NOMO-1 treated with DMSO at 0.1 percent for 48 hours (cell line): ENCODE data around the gene WDR90.

Source experiments
- DNase-seq: peaks from one replicate; lab custom pipeline; 2025; ENCODE audit not compliant: unreplicated experiment; lab: John Stamatoyannopoulos, UW

WDR90 gene

GRCh38 chr16:648781-649589 lies at the start of gene WDR90:
WDR90 (plus strand) TSS chr16:649365; CDS start chr16:649417, 52 bp downstream.
- peak; percentile 90 for DNase-seq

DNA sequence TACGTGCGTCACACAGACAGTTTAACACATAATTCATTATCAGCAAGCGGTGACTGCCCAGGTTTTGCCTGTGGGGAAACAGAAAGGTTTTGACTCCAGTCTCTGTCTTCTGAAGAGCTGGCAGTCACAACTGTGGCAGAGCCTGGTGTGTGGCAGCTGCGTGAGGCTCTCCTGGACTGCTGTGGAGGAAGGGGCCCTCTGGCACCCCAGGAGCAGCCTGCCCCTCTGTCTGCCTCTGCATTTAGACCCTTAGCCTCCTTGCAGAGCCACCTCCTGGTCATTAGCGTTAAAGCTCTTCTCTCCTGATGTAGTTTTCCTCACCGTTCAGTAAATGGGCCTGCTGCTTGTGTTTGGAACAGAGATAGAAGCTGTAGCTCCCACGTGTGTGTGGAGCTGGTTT lies 48.4 kb upstream of the WDR90 start:
- DNase-seq, result no peak

DNA sequence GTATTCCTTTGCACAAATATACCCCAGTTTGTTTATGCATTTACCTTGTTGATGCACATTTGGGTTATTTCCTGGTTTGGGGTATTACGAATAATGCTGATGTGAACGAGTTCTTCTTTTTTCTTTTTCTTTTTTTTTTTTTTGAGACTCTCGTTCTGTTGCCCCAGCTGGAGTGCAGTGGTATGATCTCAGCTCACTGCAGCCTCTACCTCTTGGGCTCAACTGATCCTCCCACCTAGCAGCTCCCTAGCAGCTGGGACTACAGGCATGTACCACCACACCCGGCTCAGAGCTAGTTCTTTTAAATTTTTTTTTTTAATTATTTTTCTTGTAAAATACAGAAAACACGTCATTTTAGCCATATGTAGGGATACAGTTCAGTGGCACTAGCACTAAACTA lies 45.2 kb upstream of the WDR90 start:
- DNase-seq, result no peak

GRCh38 chr16:606656-607307 lies 42.4 kb upstream of the WDR90 start:
- no peak for DNase-seq

GRCh38 chr16:608019-608418 lies 41.1 kb upstream of the WDR90 start:
- no peak for DNase-seq

- no peak for DNase-seq
These were observed 39.8 kb upstream of the WDR90 start for GRCh38 chr16:609316-609715.

DNA sequence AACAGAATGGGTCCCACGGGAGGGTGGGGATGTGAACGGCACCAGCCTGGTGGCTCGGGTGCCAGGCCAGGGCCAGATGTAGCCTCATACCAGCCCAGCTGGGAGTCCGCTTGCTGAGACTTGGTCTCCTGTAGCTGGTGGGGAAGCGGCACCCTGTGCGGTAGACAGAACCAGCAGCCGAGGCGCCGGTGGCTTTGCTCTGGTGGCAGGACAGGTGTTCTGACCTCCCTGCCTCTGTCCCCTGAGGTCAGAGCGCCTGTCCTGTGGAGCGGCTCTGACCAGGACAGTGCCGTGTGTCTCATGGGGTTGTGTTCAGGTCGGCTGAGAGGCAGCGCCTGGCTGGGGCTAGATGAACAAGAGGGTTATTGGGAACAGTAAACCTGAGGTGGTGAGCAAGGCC lies 39.2 kb upstream of the WDR90 start:
- no peak for DNase-seq

DNA sequence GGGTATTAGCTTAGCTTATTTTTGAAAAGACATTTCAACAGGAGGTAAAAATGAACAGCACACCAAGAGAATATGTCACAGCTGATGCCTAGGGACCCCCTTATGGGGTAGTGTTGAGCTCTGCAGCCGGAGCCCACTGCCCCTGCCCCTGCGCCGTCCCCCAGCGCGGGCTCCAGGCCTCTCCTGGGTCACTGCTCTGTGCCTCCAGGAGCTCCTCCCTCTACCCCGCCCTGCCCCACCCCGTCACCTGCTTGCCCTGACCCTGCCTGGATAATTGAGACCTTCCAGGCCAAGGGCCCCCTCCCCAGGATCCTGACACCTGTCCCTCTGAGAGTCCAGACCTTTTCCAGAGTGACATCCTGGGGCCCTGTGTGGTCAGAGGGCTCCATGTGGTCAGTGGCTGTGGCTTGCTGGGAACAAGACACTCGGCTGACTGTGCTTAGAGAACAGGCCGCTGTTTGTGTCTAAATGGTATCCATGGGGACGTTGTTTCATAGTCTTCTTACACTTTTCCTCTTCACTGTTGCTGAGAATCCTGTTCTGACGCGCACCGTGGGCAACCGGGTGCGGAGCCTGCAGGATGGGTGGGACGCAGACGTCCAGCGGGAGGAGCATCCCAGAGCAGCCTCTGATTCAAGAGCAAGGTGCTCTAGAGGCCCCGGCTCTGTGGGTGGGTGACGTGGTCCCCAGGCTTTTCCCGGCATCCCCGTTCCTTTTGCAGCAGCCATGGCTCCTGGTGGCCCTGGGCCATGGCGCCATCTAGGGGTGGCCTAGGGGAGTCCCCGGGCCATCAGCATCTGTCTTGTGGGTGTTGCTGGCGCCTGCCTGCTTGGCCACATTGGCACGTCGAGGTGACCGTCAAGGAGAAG lies 38.4 kb upstream of the WDR90 start:
- no peak for DNase-seq

DNA sequence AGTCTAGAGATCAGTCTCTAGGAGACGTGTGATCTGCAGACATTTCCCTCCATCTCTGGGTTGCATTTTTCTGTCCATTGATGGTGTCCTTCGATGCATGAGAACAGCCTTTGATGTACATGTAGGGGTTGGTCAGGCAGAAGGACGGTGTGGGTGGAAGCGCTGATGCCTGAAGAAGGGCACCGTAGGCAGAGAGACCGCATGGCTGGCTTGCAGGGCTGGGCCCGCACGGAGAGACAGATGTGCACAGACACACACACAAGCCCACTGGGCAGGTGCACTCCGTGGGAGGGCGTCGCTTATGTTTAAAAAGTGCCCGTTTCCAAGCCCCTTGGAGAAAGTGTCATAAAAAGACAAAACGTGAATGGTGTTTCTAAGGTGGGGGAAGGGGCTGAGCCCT lies 34.0 kb upstream of the WDR90 start:
- DNase-seq, result no peak

GRCh38 chr16:616733-617586 lies 32.2 kb upstream of the WDR90 start:
- no peak for DNase-seq

- no peak for DNase-seq
These were observed 31.3 kb upstream of the WDR90 start for GRCh38 chr16:617855-618254.

DNA sequence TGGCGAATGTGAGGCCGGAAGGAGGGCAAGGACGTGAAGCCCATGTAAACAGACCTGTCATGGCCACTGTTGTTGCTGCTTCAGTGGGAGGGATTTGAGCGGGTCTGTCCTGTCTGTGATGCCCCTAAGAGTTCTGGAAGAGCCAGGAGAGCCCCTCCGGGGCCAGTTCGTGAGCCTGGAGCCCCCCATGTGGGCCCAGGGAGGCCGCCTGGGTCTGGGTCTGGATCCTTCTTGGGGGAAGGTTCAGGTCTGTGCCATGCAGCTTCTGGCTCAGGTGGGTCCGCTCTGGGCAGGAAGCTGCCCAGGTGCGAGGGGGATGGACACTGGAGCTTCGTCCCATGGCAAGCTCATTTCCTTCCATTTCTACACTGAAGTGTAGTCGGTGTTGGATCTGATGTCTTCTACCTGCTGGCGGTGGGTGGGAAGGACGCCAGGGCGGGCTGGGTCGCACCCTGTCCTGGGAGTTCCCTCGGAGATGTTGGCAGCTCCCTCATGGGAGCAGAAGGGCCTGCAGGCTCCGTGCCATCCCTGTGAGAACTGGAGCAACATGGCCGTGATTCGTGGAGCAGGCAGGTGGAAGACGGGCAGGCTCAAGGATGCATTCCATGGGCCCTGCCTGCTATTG lies 29.6 kb upstream of the WDR90 start:
- no peak for DNase-seq

DNA sequence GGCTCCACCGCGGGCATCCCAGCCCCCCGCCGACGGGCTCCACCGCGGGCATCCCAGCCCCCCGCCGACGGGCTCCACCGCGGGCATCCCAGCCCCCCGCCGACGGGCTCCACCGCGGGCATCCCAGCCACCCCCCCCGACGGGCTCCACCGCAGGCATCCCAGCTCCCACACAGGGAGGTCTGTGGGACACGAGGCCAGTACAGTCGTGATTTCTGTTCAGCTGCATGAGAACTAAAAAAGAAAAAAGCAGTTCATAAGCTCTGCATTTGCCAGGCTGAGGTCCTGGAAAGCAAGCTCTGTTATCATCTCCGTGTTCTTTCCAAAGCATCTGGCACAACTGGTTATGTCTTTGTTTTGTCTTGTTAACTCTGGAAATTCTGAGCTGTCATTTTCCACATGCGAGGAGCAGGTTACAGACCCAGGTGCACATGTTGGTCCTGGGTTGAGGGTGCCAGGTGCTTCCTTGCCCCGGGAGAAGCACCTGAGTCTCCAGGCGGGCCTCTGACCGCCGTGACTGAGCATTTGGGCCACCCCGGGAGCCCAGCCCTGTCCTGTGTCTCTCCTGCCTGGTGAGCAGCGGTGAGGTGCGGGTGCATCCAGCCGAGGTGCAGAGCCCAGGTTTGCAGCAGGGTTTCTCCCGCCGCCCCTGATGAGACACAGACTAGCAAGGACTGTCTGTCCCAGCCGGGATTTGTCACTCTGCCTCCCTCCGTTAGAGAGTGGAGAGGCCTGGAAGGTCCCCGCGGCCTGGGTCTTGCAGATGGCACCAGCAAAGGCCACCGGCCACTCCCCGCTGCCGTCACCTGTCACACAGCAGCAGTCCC lies 28.3 kb upstream of the WDR90 start:
- DNase-seq, result no peak

- no peak for DNase-seq
These were observed 27.5 kb upstream of the WDR90 start for GRCh38 chr16:621526-622105.

- no peak for DNase-seq
These were observed 26.3 kb upstream of the WDR90 start for GRCh38 chr16:622920-623280.

GRCh38 chr16:624526-625070 lies 24.6 kb upstream of the WDR90 start:
- no peak for DNase-seq

DNA sequence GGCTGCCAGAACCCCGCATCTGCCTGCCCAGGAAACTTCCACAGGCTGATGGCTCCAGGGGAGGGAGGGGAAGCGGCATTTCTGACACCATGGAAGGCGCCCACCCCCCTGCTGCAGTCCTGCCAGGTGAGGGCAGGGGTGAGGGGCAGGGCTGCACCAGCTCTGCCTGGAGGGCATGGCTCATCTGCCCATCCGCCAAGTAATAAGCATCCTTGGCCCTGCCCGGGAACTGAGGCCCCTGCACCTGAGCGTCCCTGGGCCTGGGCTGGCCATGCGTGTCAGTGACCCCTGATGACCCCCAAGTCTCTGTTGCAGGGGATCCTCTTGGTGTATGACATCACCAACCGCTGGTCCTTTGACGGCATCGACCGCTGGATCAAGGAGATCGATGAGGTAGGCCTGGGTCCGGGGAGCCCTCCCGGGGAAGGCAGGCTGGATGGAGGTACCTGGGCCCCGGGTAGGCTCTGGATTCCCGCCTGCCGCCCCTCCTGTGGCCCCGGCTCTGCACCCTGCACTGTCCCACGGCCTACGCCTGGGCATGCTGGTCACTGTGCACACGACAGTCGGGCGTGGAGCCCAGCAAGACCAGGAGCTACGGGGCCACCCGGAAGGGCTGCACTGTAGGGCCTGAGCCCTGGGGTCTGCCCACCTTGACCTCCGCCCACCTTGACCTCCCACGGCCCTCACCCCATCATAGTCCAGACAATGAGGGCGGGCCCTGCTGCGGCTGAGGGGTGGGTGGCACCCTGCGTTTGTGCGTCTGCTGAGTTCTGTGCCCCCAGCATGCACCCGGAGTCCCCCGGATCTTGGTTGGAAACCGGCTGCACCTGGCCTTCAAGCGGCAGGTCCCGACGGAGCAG lies 23.8 kb upstream of the WDR90 start:
- no peak for DNase-seq
